NCI-H2196 treated with DMSO at 0.1 percent for 48 hours (cell line): Measurements from ENCODE around the gene ATP6V1G1.
"Not testable (repeated sequence)": the region's sequence is repeated elsewhere in the genome, so short reads cannot be mapped to it uniquely, and the experiment has no call there.

Experiments used
- DNase-seq: peaks from one replicate; lab custom pipeline; 2025; ENCODE audit not compliant: unreplicated experiment; lab: John Stamatoyannopoulos, UW

ATP6V1G1 gene

DNA sequence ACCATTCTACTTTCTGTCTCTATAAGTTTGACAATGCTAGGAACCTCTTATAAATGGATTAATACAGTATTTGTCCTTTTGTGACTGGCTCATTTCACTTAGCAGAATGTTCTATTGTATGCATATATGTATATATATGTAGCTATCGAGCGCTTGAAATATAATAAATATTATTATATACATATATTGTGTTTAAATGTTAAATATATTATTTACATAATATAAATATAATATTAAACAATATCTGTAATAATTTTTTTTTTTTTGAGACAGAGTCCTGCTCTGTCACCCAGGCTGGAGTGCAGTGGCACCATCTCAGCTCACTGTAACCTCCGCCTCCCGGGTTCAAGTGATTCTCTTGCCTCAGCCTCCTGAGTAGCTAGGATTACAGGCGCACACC lies 9.4 kb upstream of the ATP6V1G1 start:
- DNase-seq = not testable (repeated sequence)

DNA sequence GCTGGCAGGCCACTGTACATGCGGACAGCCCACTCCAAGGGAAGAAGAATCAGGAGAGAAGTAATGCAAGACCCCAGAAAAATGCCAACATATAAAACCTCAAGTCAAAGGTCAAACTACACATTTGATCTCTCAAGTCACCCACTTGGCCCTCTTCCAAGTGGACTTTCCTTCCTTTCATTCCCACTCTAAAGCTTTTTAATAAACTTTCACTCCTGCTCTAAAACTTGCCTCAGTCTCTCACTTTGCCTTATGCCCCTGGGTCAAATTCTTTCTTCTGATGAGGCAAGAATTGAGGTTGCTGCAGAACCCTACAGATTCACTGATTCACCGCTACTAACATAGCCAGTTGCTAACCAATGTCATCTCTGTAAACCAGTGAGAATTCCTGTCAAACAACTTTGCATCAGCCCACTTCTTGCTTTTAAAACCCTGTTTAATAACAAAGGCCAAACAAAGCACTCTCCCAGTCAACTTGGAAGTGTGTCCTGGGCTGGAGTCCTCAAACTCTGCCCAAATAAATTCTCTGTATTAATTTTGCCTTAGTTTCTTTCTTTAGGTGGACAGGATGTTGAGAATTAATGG lies 6.9 kb upstream of the ATP6V1G1 start:
- DNase-seq = no peak

DNA sequence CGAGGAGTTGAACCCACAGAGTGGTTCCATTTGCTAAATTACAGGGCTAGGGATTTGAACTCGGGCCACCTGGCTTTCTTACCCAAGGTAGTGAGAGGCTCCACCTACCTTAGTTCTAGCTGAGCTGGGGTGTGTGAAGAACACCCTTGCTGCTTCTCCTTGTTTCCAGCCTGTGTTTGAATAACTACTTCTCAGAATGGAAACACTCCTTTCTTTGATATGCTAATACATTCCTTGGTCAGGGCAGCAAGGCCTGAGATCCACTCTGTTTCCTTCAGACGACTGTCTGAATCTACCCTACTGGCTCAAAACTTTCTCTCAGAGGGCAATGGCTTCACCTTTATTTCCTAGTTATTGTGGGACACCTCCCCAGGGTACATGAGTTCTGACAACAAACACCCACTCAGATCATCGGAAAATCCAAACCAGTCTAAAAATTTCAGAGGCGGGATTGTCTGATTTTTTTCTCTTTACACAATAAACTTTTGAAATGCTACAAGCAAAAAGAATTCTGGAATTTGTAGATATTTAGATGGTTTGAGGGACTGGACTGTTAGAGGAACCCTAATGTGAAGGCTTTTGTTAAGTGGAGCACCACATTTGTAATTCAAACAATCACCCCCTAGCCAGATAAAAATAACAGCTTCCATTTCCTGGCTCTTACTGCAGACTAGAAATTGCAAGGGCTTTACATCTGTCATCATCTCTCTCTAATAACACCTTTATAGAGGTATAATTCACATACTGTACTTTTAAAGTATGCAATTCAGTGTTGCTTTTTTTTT lies 4.0 kb upstream of the ATP6V1G1 start:
- DNase-seq = no peak

- no peak for DNase-seq
Observed at GRCh38 chr9:114588210-114588609, 641 bp downstream of the ATP6V1G1 start.

- no peak for DNase-seq
Observed at GRCh38 chr9:114588651-114589526, 1.3 kb downstream of the ATP6V1G1 start.

GRCh38 chr9:114590328-114590727 lies 2.8 kb downstream of the ATP6V1G1 start:
- no peak for DNase-seq

- DNase-seq = no peak
Observed at GRCh38 chr9:114591291-114591787, 3.8 kb downstream of the ATP6V1G1 start.

GRCh38 chr9:114591849-114592248 lies 4.3 kb downstream of the ATP6V1G1 start:
- no peak for DNase-seq

- no peak for DNase-seq
Observed at GRCh38 chr9:114592356-114592755, 4.8 kb downstream of the ATP6V1G1 start.

DNA sequence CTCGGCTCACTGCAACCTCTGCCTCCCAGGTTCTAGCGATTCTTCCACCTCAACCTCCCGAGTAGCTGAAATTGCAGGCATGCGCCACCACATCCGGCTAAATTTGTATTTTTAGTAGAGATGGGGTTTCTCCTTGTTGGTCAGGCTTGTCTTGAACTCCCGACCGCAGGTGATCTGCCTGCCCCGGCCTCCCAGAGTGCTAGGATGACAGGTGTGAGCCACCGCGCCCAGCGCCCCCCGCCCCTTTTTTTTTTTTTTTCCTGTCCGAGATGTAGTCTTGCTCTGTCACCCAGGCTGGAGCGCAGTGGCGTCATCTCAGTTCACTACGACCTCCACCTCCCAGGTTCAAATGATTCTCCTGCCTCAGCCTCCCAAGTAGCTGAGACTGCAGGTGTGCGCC lies 6.6 kb downstream of the ATP6V1G1 start:
- DNase-seq = no peak

- DNase-seq = not testable (repeated sequence)
Observed at GRCh38 chr9:114600502-114601248, 13.1 kb downstream of the ATP6V1G1 start.

GRCh38 chr9:114601787-114602186 lies 14.2 kb downstream of the ATP6V1G1 start:
- DNase-seq = not testable (repeated sequence)

DNA sequence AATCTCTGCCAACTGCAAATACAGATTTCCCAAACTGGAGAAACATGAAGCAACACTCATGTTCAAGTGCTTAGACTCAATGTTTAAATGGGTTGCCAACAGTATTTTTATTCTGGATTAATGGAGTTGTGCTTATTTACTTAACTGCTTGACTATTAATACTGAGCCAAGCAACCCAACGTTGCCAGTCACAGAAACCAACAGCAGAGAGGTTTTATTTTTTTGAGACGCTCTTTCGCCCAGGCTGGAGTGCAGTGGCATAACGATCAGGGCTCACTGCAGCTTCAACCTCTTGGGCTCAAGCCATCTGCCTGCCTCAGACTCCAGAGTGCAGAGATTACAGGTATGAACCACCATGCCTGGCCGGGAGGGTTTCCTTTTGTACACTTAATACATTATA lies 15.1 kb downstream of the ATP6V1G1 start:
- DNase-seq = no peak

DNA sequence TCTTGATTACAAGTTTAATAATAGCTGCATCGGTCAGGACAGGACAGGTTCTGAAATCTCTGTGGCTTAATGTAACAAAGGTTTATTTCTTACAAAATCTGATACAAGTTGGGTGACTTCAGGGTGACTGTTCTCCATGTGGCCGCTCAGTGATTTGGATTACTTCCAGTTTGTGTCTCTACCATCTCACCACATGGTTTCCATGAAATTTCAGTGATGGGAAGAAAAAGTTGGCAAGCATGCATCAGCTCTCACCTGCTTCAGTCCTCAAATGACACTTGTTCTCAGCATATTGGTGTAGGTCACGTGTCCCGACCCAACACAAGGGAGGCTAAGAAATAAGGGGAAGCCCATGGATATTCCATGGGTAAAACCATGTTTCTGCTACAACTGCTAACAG lies 15.7 kb downstream of the ATP6V1G1 start:
- DNase-seq = no peak

DNA sequence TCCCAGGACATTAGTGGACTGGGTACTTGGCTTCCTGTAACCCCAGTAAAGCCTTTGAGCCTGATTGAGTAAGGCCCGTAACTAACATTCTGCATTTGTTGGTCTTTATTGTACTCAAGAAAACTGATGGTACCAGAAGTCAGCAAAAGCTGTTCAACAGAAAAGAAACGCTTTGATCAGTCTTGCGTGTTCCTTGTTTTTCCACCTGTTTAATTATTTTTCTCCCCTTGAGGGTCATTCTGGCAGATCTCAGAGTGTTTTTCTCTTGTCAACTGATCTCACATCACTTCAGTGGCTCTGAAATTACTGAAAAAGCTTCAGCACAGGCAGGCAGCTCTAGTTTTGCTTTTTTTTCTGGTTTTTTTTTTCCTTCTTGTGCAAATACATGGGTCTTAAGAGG lies 17.4 kb downstream of the ATP6V1G1 start:
- no peak for DNase-seq

DNA sequence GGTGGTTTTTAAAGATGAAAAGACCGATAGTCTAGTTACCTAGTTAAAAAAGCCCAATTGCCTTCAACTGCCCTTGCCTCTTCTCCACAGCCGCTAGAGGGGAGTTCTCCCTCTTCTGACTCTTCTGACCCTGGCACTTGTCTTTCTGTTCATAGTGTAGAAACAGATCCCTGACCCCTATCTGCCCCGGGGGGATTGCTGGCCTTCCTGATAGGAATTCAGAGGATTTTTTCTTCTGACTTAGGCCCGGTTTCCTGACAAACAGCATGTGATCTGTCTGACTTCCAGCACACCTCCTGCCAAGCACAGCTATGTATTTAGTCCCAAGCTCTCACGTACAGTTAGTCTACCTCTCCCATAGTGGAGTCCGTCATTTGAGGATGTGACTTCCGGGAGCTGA lies 18.5 kb downstream of the ATP6V1G1 start:
- DNase-seq = no peak

- DNase-seq = no peak
Observed at GRCh38 chr9:114606597-114607207, 19.1 kb downstream of the ATP6V1G1 start.

DNA sequence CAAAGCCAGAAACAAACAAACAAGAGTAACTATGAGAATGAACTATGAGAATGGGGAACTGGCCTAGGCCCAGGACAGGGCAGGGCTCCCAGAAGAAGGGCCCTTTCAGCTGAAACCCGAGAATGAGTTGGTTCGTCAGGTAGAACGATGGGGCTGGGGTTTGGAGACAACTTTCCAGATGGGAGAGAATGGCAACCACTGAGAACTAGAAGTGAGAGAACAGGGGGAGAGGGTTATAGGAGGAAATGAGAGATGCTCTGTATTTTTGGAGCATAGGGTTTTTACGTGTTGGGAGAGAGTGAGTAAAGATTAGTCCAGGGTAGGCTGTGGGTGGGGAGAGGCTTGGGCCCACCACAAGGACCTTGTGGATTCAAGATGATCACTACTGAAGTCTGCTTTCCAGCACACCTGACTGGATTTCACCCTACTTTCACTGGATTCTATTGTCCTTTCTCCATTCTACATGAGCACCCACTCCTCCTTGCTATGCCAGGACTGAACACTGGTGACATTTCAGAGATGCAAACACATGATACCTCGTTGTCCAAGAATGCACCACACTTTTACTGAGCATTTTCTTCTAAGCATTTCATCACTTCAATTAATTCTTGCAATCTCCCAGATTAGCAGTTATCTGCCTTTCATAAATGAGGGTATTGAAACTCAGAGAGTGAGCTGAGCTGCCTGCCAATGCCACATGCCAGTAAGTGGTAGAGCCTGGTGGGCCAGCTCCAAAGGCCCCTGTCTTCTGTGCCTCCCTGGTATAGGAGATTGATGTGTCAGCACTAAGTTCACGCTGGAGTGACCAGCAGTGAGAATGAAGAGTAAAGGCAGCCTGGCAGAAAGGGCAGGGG lies 20.3 kb downstream of the ATP6V1G1 start:
- no peak for DNase-seq

DNA sequence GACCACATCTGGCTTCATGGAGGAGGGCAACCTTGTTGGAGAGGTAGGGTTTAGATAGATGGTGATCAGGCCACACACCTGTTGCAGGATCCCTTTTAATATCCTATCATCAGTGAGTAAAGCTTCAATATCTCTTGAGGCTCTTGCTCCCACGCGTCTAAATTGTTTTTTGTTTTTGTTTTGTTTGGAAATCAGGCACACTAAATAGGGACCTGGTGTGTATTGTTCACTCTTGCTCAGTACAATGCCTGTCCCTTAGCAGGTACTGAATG lies 20.9 kb downstream of the ATP6V1G1 start:
- DNase-seq = no peak
